Keratinocyte (primary cell): Measurements from ENCODE around the gene IL36RN. TPM values are rescaled to one million over a fixed set of nuclear protein-coding genes. Genes with fewer than 3 reads are reported as not detected.
A peak's percentile ranks its signal among the peaks of the same experiment; 100 is the strongest.

ENCODE experiments used
- DNase-seq: peaks from one replicate; pipeline ENCODE4 v3.0.0-alpha.2; 2011; ENCODE audit warnings: low read depth, missing footprints, low spot score
- FAIRE-seq: peaks from 2 replicates; lab custom pipeline; 2011; peaks lifted over from hg19 to GRCh38; lab: Jason Lieb, UNC
- H2AFZ ChIP-seq: 2 replicates; pipeline ENCODE4 v1.6.0; 2012; ENCODE audit warnings: low read length, control low read depth, inconsistent platforms; ENCODE audit not compliant: control insufficient read depth
- H3K27ac ChIP-seq: 2 replicates; pipeline ENCODE4 v1.5.1; 2011; ENCODE audit warnings: low read length; ENCODE audit not compliant: control insufficient read depth, insufficient read depth
- H3K27me3 ChIP-seq: 3 replicates; pipeline ENCODE4 v1.6.0; 2011; ENCODE audit warnings: low read length; ENCODE audit not compliant: control insufficient read depth, insufficient read depth; ENCODE audit errors: extremely low read depth
- H3K36me3 ChIP-seq, 2 experiments: 2 replicates in 1 of 2; 3 replicates in 1 of 2; pipeline ENCODE4 v1.5.1; 2011; ENCODE audit warnings: low read length in 2 of 2, mild to moderate bottlenecking in 1 of 2; ENCODE audit not compliant: control insufficient read depth in 2 of 2, insufficient read depth in 2 of 2; ENCODE audit errors: extremely low read depth in 1 of 2
- H3K4me1 ChIP-seq: 3 replicates; pipeline ENCODE4 v1.5.1; 2011; ENCODE audit warnings: low read length; ENCODE audit not compliant: control insufficient read depth, insufficient read depth; ENCODE audit errors: extremely low read depth
- H3K4me2 ChIP-seq: 3 replicates; pipeline ENCODE4 v1.6.0; 2011; ENCODE audit warnings: low read depth, low read length; ENCODE audit not compliant: control insufficient read depth, insufficient read depth; ENCODE audit errors: extremely low read depth
- H3K4me3 ChIP-seq, 3 experiments: fragments of 200-600 bp in 1 of 3; sonication (generic) in 1 of 3; 2 replicates in 2 of 3; 3 replicates in 1 of 3; pipeline ENCODE4 v1.5.1; 2011 to 2016; ENCODE audit warnings: low read length in 3 of 3, mild to moderate bottlenecking in 3 of 3, control low read depth in 2 of 3, inconsistent platforms in 1 of 3, low read depth in 1 of 3, mixed read lengths in 1 of 3, mixed run types in 1 of 3, moderate library complexity in 1 of 3; ENCODE audit not compliant: control insufficient read depth in 2 of 3, insufficient read depth in 2 of 3; ENCODE audit errors: extremely low read depth in 1 of 3
- H3K79me2 ChIP-seq: 2 replicates; pipeline ENCODE4 v1.6.0; 2012; ENCODE audit warnings: low read length; ENCODE audit not compliant: control insufficient read depth, insufficient read depth
- H3K9ac ChIP-seq: 3 replicates; pipeline ENCODE4 v1.6.0; 2011; ENCODE audit warnings: low read length; ENCODE audit not compliant: control insufficient read depth, insufficient read depth; ENCODE audit errors: extremely low read depth
- H3K9me1 ChIP-seq: 3 replicates; pipeline ENCODE4 v1.6.0; 2011; ENCODE audit warnings: low read length; ENCODE audit not compliant: control insufficient read depth, insufficient read depth; ENCODE audit errors: extremely low read depth
- H3K9me3 ChIP-seq: 2 replicates; pipeline ENCODE4 v1.5.1; 2012; ENCODE audit warnings: low read depth, low read length; ENCODE audit not compliant: control insufficient read depth
- H4K20me1 ChIP-seq: 3 replicates; pipeline ENCODE4 v1.6.0; 2011; ENCODE audit warnings: low read length; ENCODE audit not compliant: control insufficient read depth, insufficient read depth; ENCODE audit errors: extremely low read depth
- EZH2 ChIP-seq: IDR thresholded peaks from one replicate; pipeline ENCODE4 v1.6.1; 2012; ENCODE audit warnings: inconsistent platforms, mild to moderate bottlenecking, low read length, moderate library complexity
- dilution Hi-C: fragments of 300-500 bp; cut with MboI; formaldehyde crosslinking; loops from one replicate; pipeline ENCODE4 v1.7.0; 2020; ENCODE audit warnings: low sequenced_read_pairs; ENCODE audit not compliant: extremely low pct_ligation_motif_present
- polyA plus RNA-seq, 5 experiments: library from polyadenylated mRNA; depleted of rRNA in 3 of 5; stranded (reverse) in 3 of 5; stranded (forward) in 1 of 5; unstranded in 1 of 5; fragments of >200 nt; gene quantifications; 1 replicate in 1 of 5; 2 replicates in 3 of 5; 3 replicates in 1 of 5; pipeline versions ENCODE4 v1.2.1 to v1.2.3, GENCODE V29; 2011 to 2012; ENCODE audit warnings: missing spikeins in 2 of 5, low read depth in 1 of 5, low replicate concordance in 1 of 5
- TF ChIP-seq, protein P1 (sequence below), 3 experiments: IDR thresholded peaks in 1 of 3; conservative IDR thresholded peaks in 1 of 3; optimal IDR thresholded peaks in 1 of 3; 2 replicates in 2 of 3; 3 replicates in 1 of 3; pipeline versions ENCODE3 to v1.5.1; 2011; ENCODE audit warnings: low read length in 3 of 3, mild to moderate bottlenecking in 3 of 3, moderate library complexity in 2 of 3, control low read depth in 1 of 3, inconsistent platforms in 1 of 3; ENCODE audit not compliant: insufficient read depth in 2 of 3; ENCODE audit errors: extremely low read depth in 1 of 3

Gene IL36RN
- polyA plus RNA-seq, 1 donor (not counting 4 experiments of a cell fraction or from before 2014, with no cell fraction given), result 3.9 TPM

DNA sequence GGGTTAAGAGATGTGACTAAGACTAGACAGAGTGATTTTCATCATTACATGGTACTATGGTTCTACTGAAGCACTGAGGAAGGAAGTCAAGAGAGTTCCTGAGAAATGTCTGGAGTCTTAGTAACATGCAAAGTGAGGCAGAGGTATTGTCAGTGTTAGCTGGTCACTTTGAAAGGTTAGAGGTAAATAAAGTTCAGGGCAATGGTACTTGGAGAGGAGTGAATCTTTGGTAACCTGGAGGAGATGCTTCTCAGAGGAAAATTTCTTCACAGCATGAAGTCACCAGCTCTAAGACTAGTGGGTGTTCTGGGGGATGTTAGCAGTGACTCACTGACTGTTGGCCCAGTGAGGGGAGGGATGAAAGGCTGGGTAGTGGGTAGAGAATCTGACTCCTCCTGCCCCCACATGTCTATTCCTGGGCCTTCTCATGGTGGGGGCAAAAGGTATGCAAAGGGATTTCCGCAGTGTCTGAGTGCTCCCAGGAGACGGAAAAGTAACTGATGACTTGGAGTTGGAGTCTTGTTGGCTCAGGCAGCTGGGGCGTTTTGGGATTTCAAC is 45.1 kb downstream of the IL36RN start:
- H3K27ac ChIP-seq, result no peak overlapping the region
- dilution Hi-C loops, result no loop called here
- no peak for DNase-seq
- H3K9ac ChIP-seq, result no peak overlapping the region
- no peaks in the 10 kb centered on the region for H3K4me1 ChIP-seq
- no peaks in the 10 kb centered on the region for H3K36me3 ChIP-seq
- no peak overlapping the region for H2AFZ ChIP-seq
- H4K20me1 ChIP-seq, result no peaks in the 10 kb centered on the region
- H3K9me3 ChIP-seq, result no peaks in the 10 kb centered on the region
- H3K27me3 ChIP-seq, result no peaks in the 10 kb centered on the region
- FAIRE-seq, result no peak
- TF ChIP-seq EZH2, result no peak
- H3K4me3 ChIP-seq, result no peak overlapping the region
- no peak overlapping the region for H3K4me2 ChIP-seq
- H3K79me2 ChIP-seq, result no peaks in the 10 kb centered on the region
- H3K9me1 ChIP-seq, result no peaks in the 10 kb centered on the region

DNA sequence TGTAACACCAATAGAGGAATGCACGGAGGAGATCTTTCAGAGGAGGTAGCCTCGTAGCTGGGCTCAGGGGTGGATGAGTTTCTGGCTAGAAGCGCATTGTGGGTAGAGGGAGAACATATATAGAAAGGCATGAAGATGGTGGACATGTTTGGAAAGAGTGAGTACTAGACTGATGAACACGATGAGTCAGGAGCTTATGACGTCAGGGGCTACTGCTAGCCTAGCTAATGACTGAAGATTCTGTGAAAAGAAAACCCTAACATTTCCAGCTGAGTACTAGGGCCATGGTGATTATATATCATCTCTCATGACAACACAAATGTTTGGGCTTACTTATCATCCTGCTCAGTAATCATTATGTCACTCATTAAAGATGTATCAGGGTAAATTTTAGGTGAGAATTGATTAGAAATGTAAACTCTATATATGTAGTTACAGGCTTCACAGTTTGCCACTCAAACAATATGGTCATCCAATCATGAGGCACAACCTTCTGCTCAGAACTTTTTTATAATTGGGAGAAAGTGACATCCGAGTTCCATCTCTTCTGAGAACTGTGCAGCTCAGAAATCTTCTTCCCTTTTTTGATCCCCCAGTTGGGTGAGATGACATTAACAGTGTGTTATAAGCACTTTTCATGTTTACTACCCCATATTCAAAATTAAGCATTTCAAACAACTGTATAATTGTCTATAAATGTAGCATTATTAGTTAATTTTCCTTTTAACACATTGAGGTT is 46.2 kb downstream of the IL36RN start:
- no peak overlapping the region for H3K4me3 ChIP-seq
- no peak overlapping the region for H3K4me2 ChIP-seq
- no peak overlapping the region for H3K9ac ChIP-seq
- no peaks in the 10 kb centered on the region for H4K20me1 ChIP-seq
- H3K27me3 ChIP-seq, result no peaks in the 10 kb centered on the region
- no peak overlapping the region for H2AFZ ChIP-seq
- no peaks in the 10 kb centered on the region for H3K36me3 ChIP-seq
- no peaks in the 10 kb centered on the region for H3K79me2 ChIP-seq
- H3K9me1 ChIP-seq, result no peaks in the 10 kb centered on the region
- TF ChIP-seq, protein P1, sequence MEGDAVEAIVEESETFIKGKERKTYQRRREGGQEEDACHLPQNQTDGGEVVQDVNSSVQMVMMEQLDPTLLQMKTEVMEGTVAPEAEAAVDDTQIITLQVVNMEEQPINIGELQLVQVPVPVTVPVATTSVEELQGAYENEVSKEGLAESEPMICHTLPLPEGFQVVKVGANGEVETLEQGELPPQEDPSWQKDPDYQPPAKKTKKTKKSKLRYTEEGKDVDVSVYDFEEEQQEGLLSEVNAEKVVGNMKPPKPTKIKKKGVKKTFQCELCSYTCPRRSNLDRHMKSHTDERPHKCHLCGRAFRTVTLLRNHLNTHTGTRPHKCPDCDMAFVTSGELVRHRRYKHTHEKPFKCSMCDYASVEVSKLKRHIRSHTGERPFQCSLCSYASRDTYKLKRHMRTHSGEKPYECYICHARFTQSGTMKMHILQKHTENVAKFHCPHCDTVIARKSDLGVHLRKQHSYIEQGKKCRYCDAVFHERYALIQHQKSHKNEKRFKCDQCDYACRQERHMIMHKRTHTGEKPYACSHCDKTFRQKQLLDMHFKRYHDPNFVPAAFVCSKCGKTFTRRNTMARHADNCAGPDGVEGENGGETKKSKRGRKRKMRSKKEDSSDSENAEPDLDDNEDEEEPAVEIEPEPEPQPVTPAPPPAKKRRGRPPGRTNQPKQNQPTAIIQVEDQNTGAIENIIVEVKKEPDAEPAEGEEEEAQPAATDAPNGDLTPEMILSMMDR (optimal IDR thresholded peaks at IDR 0.05 in 1 of 3, IDR thresholded peaks at IDR 0.05 in 1 of 3, conservative IDR thresholded peaks at IDR 0.05 in 1 of 3; ENCODE audit: extremely low read depth in 1 of 3, insufficient read depth in 2 of 3, low read length in 3 of 3), result no peak
- no peak for TF ChIP-seq EZH2
- no peak overlapping the region for H3K27ac ChIP-seq
- no peaks in the 10 kb centered on the region for H3K9me3 ChIP-seq
- FAIRE-seq (peak; percentile 68), DNase-seq (no peak)
- dilution Hi-C loops, result no loop called here
- H3K4me1 ChIP-seq, result no peaks in the 10 kb centered on the region
